HUES48 (cell line): ENCODE data around the gene USP47.

Experiments
- H3K27ac ChIP-seq: one replicate; pipeline ENCODE4 v1.7.0; 2013; ENCODE audit warnings: low read depth, low read length, inconsistent platforms
- H3K27me3 ChIP-seq: 2 replicates; pipeline ENCODE4 v1.6.1; 2013; ENCODE audit warnings: mild to moderate bottlenecking, low read length; ENCODE audit not compliant: control insufficient read depth, insufficient read depth
- H3K36me3 ChIP-seq: 2 replicates; pipeline ENCODE4 v1.6.1; 2013; ENCODE audit warnings: low read length; ENCODE audit not compliant: control insufficient read depth, insufficient read depth
- H3K4me1 ChIP-seq: 2 replicates; pipeline ENCODE4 v1.6.1; 2013; ENCODE audit warnings: mild to moderate bottlenecking, low read length; ENCODE audit not compliant: control insufficient read depth, insufficient read depth
- H3K4me3 ChIP-seq: 2 replicates; pipeline ENCODE4 v1.5.1; 2013; ENCODE audit warnings: mild to moderate bottlenecking, low read depth, low read length
- H3K9ac ChIP-seq: 2 replicates; pipeline ENCODE4 v1.6.1; 2013; ENCODE audit warnings: mild to moderate bottlenecking, low read depth, low read length, moderate library complexity
- H3K9me3 ChIP-seq: 2 replicates; pipeline ENCODE4 v1.6.1; 2013; ENCODE audit warnings: low read length; ENCODE audit not compliant: control insufficient read depth, insufficient read depth

Gene USP47

GRCh38 chr11:12005476-12005875 lies 163.7 kb downstream of the USP47 start:
- H3K4me3 ChIP-seq, result no peak overlapping the region
- no peak overlapping the region for H3K9ac ChIP-seq
- H3K27me3 ChIP-seq, result peaks cover 22% of the 10 kb centered on the region
- no peak overlapping the region for H3K27ac ChIP-seq
- peaks cover 22% of the 10 kb centered on the region for H3K36me3 ChIP-seq
- no peaks in the 10 kb centered on the region for H3K9me3 ChIP-seq
- H3K4me1 ChIP-seq, result peaks cover 13% of the 10 kb centered on the region; the same call in 1 of the 2 replicates

- no peak overlapping the region for H3K4me3 ChIP-seq
- no peaks in the 10 kb centered on the region for H3K9me3 ChIP-seq
- H3K9ac ChIP-seq, result no peak overlapping the region
- H3K27me3 ChIP-seq, result peaks cover 29% of the 10 kb centered on the region
- no peak overlapping the region for H3K27ac ChIP-seq
- H3K36me3 ChIP-seq, result peaks cover 12% of the 10 kb centered on the region; the same call in 1 of the 2 replicates
- peaks cover 13% of the 10 kb centered on the region; the same call in 1 of the 2 replicates for H3K4me1 ChIP-seq
Observed at GRCh38 chr11:12006552-12007229, 164.9 kb downstream of the USP47 start.

- Histone ChIP-seq H3K27me3 (peaks cover 29% of the 10 kb centered on the region), H3K36me3 (peaks cover 7% of the 10 kb centered on the region; the same call in 1 of the 2 replicates), H3K4me3 (no peak overlapping the region), H3K27ac (no peak overlapping the region), H3K9me3 (no peaks in the 10 kb centered on the region), H3K9ac (no peak overlapping the region), H3K4me1 (peaks cover 13% of the 10 kb centered on the region; the same call in 1 of the 2 replicates)
Observed at GRCh38 chr11:12007230-12007593, 165.4 kb downstream of the USP47 start.

GRCh38 chr11:12007769-12008737 lies 166.3 kb downstream of the USP47 start, which contains the start of gene DKK3:
DKK3 (minus strand) TSS chr11:12008626; CDS start chr11:12008582, 44 bp downstream.
- Histone ChIP-seq H3K4me1 (peaks cover 13% of the 10 kb centered on the region; the same call in 1 of the 2 replicates), H3K9ac (peak within 1 kb of the TSS; percentile 7; the same call in 1 of the 2 replicates), H3K27me3 (peaks cover 29% of the 10 kb centered on the region), H3K36me3 (no peaks in the 10 kb centered on the region), H3K9me3 (no peaks in the 10 kb centered on the region), H3K4me3 (peak within 1 kb of the TSS; percentile 81), H3K27ac (no peak within 1 kb of the TSS)
